ENCODE measurements around the gene GMCL1. TPM values are rescaled to one million over a fixed set of nuclear protein-coding genes. Genes with fewer than 3 reads are reported as not detected.
"Not testable (repeated sequence)": the region's sequence is repeated elsewhere in the genome, so short reads cannot be mapped to it uniquely, and the experiment has no call there.

The GMCL1 gene
- total RNA-seq, 2 experiments from 2014 or later, result 14.2 to 16.1 TPM

DNA sequence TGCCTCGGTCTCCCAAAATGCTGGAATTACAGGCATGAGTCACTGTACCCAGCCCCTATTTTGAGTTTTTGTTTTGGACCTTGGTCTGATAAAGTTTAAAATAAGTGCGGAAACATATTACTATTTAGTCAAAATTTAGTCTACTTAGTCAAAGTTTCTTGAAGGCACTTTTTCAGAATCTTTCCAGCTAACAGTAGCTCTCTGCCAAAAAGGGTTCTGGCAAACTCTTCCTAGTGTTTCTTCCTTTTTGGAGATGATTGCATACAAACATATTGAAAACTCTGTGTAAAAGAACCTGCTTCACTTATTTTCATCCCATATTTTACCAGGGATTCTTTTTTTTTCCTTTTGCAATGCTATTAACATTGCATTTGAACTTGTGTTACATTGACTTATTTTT is 28.8 kb downstream of the GMCL1 start:
- H3K27me3 Mint-ChIP-seq, result no peaks in the 10 kb centered on the region
- no peak overlapping the region for H3K27ac Mint-ChIP-seq
- H3K4me3 Mint-ChIP-seq, result no peak overlapping the region
- peaks cover 2% of the 10 kb centered on the region for H3K36me3 Mint-ChIP-seq
- no peak for DNase-seq
- no peaks in the 10 kb centered on the region for H3K4me1 Mint-ChIP-seq
- H3K9me3 Mint-ChIP-seq, result no peaks in the 10 kb centered on the region

DNA sequence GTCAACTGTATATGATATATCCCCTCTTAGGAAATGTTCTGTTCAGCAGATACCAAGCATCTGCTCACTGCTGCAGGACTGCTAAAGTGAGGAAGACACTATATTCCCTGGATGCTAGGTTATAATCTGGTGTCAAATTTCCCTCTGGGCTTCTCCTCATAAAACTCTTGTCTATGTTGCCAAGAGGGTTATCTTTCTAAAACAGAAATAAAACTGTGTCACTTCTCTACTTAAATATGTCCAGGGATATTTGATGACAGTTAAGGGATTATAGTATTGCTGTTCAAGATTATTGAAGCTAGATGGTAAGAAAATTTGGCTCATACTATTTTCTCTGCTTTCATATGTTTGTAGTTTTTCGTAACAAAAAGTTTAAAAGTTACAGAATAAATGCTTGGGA is 33.8 kb downstream of the GMCL1 start:
- peaks cover 11% of the 10 kb centered on the region for H3K36me3 Mint-ChIP-seq
- DNase-seq, result no peak
- no peak overlapping the region for H3K27ac Mint-ChIP-seq
- no peaks in the 10 kb centered on the region for H3K4me1 Mint-ChIP-seq
- H3K9me3 Mint-ChIP-seq, result no peaks in the 10 kb centered on the region
- no peaks in the 10 kb centered on the region for H3K27me3 Mint-ChIP-seq
- H3K4me3 Mint-ChIP-seq, result no peak overlapping the region

DNA sequence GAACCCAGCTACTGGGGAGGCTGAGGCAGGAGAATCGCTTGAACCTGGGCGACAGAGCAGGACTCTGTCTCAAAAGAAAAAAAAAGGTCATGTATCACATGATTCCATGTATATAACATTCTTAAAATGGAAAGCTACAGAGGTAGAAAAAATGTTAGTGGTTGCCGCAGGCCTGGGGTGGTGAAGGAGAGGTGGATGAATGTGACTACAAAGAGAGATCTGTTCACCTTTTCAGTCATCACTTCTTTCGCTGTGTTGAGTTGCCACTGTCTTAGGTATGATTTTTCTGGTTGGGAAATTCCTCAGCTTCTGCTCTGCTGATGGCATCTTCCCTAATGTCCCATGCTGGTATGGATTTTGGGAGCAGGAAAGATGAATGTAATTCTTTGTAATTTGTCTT is 59.0 kb downstream of the GMCL1 start:
- Mint-ChIP-seq H3K27ac (no peak overlapping the region), H3K9me3 (no peaks in the 10 kb centered on the region), H3K4me1 (peaks cover 6% of the 10 kb centered on the region), H3K36me3 (no peaks in the 10 kb centered on the region), H3K27me3 (no peaks in the 10 kb centered on the region), H3K4me3 (no peak overlapping the region)
- DNase-seq, result no peak

- H3K27me3 Mint-ChIP-seq, result no peaks in the 10 kb centered on the region
- peaks cover 2% of the 10 kb centered on the region for H3K36me3 Mint-ChIP-seq
- DNase-seq, result no peak
- no peak overlapping the region for H3K27ac Mint-ChIP-seq
- no peaks in the 10 kb centered on the region for H3K9me3 Mint-ChIP-seq
- no peak overlapping the region for H3K4me3 Mint-ChIP-seq
- H3K4me1 Mint-ChIP-seq, result peaks cover 7% of the 10 kb centered on the region
Measured at GRCh38 chr2:69889302-69889701, 59.8 kb downstream of the GMCL1 start.

- H3K36me3 Mint-ChIP-seq, result peaks cover 6% of the 10 kb centered on the region
- no peak overlapping the region for H3K27ac Mint-ChIP-seq
- no peak overlapping the region for H3K4me3 Mint-ChIP-seq
- no peaks in the 10 kb centered on the region for H3K27me3 Mint-ChIP-seq
- DNase-seq, result no peak
- peaks cover 16% of the 10 kb centered on the region for H3K4me1 Mint-ChIP-seq
- H3K9me3 Mint-ChIP-seq, result no peaks in the 10 kb centered on the region
Measured at GRCh38 chr2:69890881-69891280, 61.4 kb downstream of the GMCL1 start.

GRCh38 chr2:69892838-69893424 is 63.5 kb downstream of the GMCL1 start:
- H3K9me3 Mint-ChIP-seq, result not testable (repeated sequence)
- peaks cover 25% of the 10 kb centered on the region for H3K4me1 Mint-ChIP-seq

DNA sequence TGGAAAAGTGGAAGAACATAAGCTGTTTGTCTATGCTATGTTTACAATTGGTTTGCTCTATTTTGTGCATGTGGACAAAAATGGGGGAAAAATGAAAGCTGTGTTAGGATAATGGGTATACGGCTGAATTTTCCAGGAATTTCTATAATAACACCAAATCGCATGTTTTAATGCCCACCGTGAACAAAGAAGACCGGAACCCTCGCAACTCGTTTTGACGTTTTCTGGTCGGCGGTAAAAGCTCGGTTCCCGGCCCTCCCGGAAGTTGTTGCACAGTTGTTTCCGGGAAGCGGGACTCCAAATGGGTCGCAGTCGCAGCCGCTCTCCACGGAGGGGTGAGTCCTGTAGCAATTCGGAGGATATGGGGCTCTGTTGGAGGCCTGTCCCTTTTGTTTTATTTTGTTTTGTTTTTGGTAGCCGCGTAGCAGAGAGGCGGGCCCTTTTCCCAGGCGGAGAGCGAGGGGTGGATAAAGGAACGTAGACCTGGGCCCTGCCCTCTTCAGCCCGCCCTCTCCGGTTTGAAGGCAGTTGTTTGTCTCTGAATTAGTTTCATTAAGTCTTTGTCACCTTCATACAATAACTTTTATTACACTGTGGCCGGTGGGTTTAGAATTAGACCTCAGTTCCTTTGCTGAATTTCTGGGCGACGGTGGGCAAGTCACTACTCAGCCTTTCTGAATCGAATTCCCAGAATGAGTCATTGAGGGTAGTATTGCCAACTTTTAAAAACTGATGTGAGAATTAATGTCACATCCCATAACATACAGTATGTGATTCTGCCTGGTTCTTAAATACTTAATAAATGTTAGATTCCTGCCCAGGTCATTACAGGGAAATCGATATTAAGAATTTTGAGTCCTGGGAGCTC is 64.5 kb downstream of the GMCL1 start, which contains the start of gene SNRNP27:
Gene SNRNP27, plus strand, starts transcription at position 273 of the 868 bp plus-strand sequence. Its CDS starts 29 bp downstream, at position 302.
- peak within 1 kb of the TSS; percentile 98 for H3K27ac Mint-ChIP-seq
- peaks cover 18% of the 10 kb centered on the region for H3K36me3 Mint-ChIP-seq
- peaks cover 24% of the 10 kb centered on the region for H3K4me1 Mint-ChIP-seq
- DNase-seq, result peak; percentile 80
- H3K27me3 Mint-ChIP-seq, result no peaks in the 10 kb centered on the region
- H3K4me3 Mint-ChIP-seq, result peak within 1 kb of the TSS; percentile 99
- no peaks in the 10 kb centered on the region for H3K9me3 Mint-ChIP-seq

More at GRCh38 chr2:69892838-69893424, 63.5 kb downstream of the GMCL1 start:
- Mint-ChIP-seq H3K4me3 (peak overlapping the region; percentile 99), H3K36me3 (peaks cover 18% of the 10 kb centered on the region), H3K27ac (peak overlapping the region; percentile 98)
- not testable (repeated sequence) for DNase-seq, H3K27me3 Mint-ChIP-seq

GRCh38 chr2:69894737-69895136 is 65.3 kb downstream of the GMCL1 start:
- not testable (repeated sequence) for H3K9me3 Mint-ChIP-seq, H3K27me3 Mint-ChIP-seq, DNase-seq
- H3K27ac Mint-ChIP-seq, result peak overlapping the region; percentile 34
- peak overlapping the region; percentile 99 for H3K4me3 Mint-ChIP-seq
- peaks cover 24% of the 10 kb centered on the region for H3K4me1 Mint-ChIP-seq
- peaks cover 22% of the 10 kb centered on the region for H3K36me3 Mint-ChIP-seq

DNA sequence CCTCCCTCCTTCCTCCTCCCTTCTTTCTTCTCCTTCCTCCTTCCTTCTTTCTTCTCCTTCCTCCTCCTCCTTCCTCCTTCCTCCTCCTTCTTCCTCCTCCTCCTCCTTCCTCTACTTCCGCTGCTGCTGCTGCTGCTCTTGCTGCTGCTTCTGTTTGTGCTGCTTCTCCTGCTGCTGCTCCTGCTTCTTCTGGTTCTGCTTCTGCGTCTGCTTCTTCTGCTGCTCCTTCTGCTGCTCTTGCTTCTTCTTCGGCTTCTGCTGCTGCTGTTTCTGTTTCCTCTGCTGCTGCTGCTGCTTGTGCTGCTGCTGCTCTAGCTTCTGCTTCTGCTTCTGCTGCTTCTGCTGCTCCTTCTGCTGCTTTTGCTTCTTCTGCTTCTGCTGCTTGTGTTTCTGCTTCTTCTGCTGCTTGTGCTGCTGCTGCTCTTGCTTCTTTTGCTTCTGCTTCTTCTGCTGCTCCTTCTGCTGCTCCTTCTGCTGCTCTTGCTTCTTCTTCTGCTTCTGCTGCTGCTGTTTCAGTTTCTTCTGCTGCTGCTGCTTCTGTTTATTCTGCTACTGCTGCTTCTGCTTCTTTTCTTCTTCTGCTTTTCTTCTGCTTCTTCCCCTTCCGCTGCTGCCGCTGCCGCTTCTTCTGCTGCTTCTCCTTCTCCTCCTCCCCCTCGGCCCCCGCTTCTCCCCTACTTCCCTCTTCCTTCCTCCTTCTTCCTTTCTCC is 72.9 kb downstream of the GMCL1 start:
- Mint-ChIP-seq H3K9me3 (no peaks in the 10 kb centered on the region), H3K4me3 (peak overlapping the region; percentile 80), H3K36me3 (peaks cover 29% of the 10 kb centered on the region), H3K27me3 (no peaks in the 10 kb centered on the region), H3K4me1 (peaks cover 38% of the 10 kb centered on the region), H3K27ac (peak overlapping the region; percentile 83)
- no peak for DNase-seq

GRCh38 chr2:69907216-69907615 is 77.8 kb downstream of the GMCL1 start:
- H3K27me3 Mint-ChIP-seq, result no peaks in the 10 kb centered on the region
- H3K9me3 Mint-ChIP-seq, result no peaks in the 10 kb centered on the region
- peaks cover 6% of the 10 kb centered on the region for H3K36me3 Mint-ChIP-seq
- H3K4me3 Mint-ChIP-seq, result no peak overlapping the region
- DNase-seq, result no peak
- no peak overlapping the region for H3K27ac Mint-ChIP-seq
- peaks cover 21% of the 10 kb centered on the region for H3K4me1 Mint-ChIP-seq

GRCh38 chr2:69911985-69912563 is 82.6 kb downstream of the GMCL1 start:
- DNase-seq, result no peak
- Mint-ChIP-seq H3K36me3 (peaks cover 6% of the 10 kb centered on the region), H3K4me1 (peaks cover 18% of the 10 kb centered on the region), H3K27me3 (no peaks in the 10 kb centered on the region), H3K9me3 (no peaks in the 10 kb centered on the region), H3K4me3 (no peak overlapping the region), H3K27ac (no peak overlapping the region)

- DNase-seq, result peak; percentile 99
- H3K9me3 Mint-ChIP-seq, result no peaks in the 10 kb centered on the region
- peak overlapping the region; percentile 92 for H3K27ac Mint-ChIP-seq
- peak overlapping the region; percentile 83 for H3K4me3 Mint-ChIP-seq
- no peaks in the 10 kb centered on the region for H3K27me3 Mint-ChIP-seq
- H3K4me1 Mint-ChIP-seq, result peaks cover 28% of the 10 kb centered on the region
- H3K36me3 Mint-ChIP-seq, result peaks cover 4% of the 10 kb centered on the region
Measured at GRCh38 chr2:69914164-69914949, 84.9 kb downstream of the GMCL1 start.

- Mint-ChIP-seq H3K4me3 (peak within 1 kb of the TSS; percentile 83), H3K27ac (peak within 1 kb of the TSS; percentile 92), H3K4me1 (peaks cover 28% of the 10 kb centered on the region), H3K9me3 (no peaks in the 10 kb centered on the region), H3K27me3 (no peaks in the 10 kb centered on the region), H3K36me3 (peaks cover 4% of the 10 kb centered on the region)
- DNase-seq, result peak; percentile 24
Measured at GRCh38 chr2:69914950-69915945, 85.8 kb downstream of the GMCL1 start, which contains the start of gene MXD1. Gene MXD1 (plus strand): TSS chr2:69915109. CDS start chr2:69915331, 222 bp downstream.

All from activated naive CD8-positive, alpha-beta T cell treated with anti-CD3 and anti-CD28 coated beads for 36 hours (primary cell).